K562 (cell line): ENCODE measurements around the gene CCDC137. TPM values are rescaled to one million over a fixed set of nuclear protein-coding genes. Genes with fewer than 3 reads are reported as not detected.
A peak's percentile ranks its signal among the peaks of the same experiment; 100 is the strongest.

Experiments
- ATAC-seq: fragments of 200-7000 bp; cut with Tn5 transposase; 3 replicates; pipeline ENCODE4 v1.9.1; 2020; ENCODE audit warnings: moderate library complexity
- BruUV-seq: library from RNA; stranded (reverse); fragments of 400-500 nt; replicated peaks from 2 replicates; lab custom pipeline; 2021; lab: Mats Ljungman, UMichigan
- CTCF ChIA-PET: fragments of 300-600 bp; formaldehyde crosslinking; extraction: SDS; loops from one replicate; lab custom pipeline; 2021; ENCODE audit warnings: low intra/inter-chr PET ratio; lab: Yijun Ruan, JAX
- POLR2A ChIA-PET: fragments of 300-600, 350-650 bp; sonication (Branson Sonifier 250); formaldehyde crosslinking; extraction: SDS; loops from one replicate; lab custom pipeline; 2021; ENCODE audit warnings: antibody characterized with exemption, inconsistent platforms; lab: Yijun Ruan, JAX
- DNase-seq, 4 experiments: peaks; one replicate each; pipeline versions ENCODE4 v3.0.0 to v3.0.0-alpha.2; 2011 to 2018; ENCODE audit warnings: low spot score in 3 of 4, mixed read lengths in 3 of 4; ENCODE audit errors: extremely low read depth in 1 of 4
- FAIRE-seq: peaks from 2 replicates; lab custom pipeline; 2011; peaks lifted over from hg19 to GRCh38; lab: Jason Lieb, UNC
- H2AFZ ChIP-seq: 2 replicates; pipeline ENCODE4 v1.6.0; 2011; ENCODE audit warnings: low read depth, low read length, control low read depth, inconsistent platforms
- H3K27ac ChIP-seq: fragments of 200-600 bp; 3 replicates; pipeline ENCODE4 v1.8.0; 2011; ENCODE audit warnings: low read depth, mild to moderate bottlenecking, control low read depth, inconsistent platforms, low read length, moderate library complexity, mixed read lengths; ENCODE audit errors: extremely low read depth
- H3K27me3 ChIP-seq, 2 experiments: fragments of 300-600 bp in 1 of 2; 2 replicates in 1 of 2; 3 replicates in 1 of 2; pipeline versions ENCODE4 v1.6.0 to v1.8.0; 2011; ENCODE audit warnings: inconsistent platforms in 2 of 2, low read length in 2 of 2, mild to moderate bottlenecking in 1 of 2, mixed read lengths in 1 of 2, moderate library complexity in 1 of 2; ENCODE audit not compliant: control insufficient read depth in 2 of 2, insufficient read depth in 2 of 2
- H3K36me3 ChIP-seq: fragments of 300-600 bp; 3 replicates; pipeline ENCODE4 v1.8.0; 2011; ENCODE audit warnings: mild to moderate bottlenecking, low read length, inconsistent platforms; ENCODE audit not compliant: control insufficient read depth, insufficient read depth
- H3K4me1 ChIP-seq, 2 experiments: fragments of 200-600 bp in 1 of 2; replicated peaks in 1 of 2; 2 replicates in 1 of 2; 3 replicates in 1 of 2; pipeline versions ENCODE4 v1.5.1 to v1.8.0; 2011; ENCODE audit warnings: inconsistent platforms in 2 of 2, low read length in 2 of 2, mild to moderate bottlenecking in 1 of 2, mixed read lengths in 1 of 2, moderate library complexity in 1 of 2; ENCODE audit not compliant: control insufficient read depth in 2 of 2, insufficient read depth in 2 of 2
- H3K4me2 ChIP-seq: 2 replicates; pipeline ENCODE4 v1.6.1; 2011; ENCODE audit warnings: low read length, control low read depth, inconsistent platforms, mixed read lengths; ENCODE audit not compliant: insufficient read depth
- H3K4me3 ChIP-seq: fragments of 200-600 bp; sonication (generic), shearing (Covaris generic); 2 replicates; pipeline ENCODE4 v1.5.1; 2016; ENCODE audit warnings: control low read depth, inconsistent platforms
- H3K79me2 ChIP-seq: fragments of 200-600 bp; 3 replicates; pipeline ENCODE4 v1.8.0; 2011; ENCODE audit warnings: low read length, inconsistent platforms; ENCODE audit not compliant: control insufficient read depth, insufficient read depth
- H3K9ac ChIP-seq, 2 experiments: 2 replicates each; pipeline versions ENCODE4 v1.6.0 to v1.6.1; 2011; ENCODE audit warnings: low read depth in 2 of 2, low read length in 2 of 2, control low read depth in 1 of 2, inconsistent platforms in 1 of 2, mild to moderate bottlenecking in 1 of 2, mixed read lengths in 1 of 2; ENCODE audit not compliant: insufficient read depth in 1 of 2
- H3K9me1 ChIP-seq: one replicate; pipeline ENCODE4 v1.6.0; 2011; ENCODE audit warnings: inconsistent platforms, mild to moderate bottlenecking, low read length, moderate library complexity; ENCODE audit not compliant: control insufficient read depth, insufficient read depth
- H3K9me3 ChIP-seq: replicated peaks from 2 replicates; pipeline ENCODE4 v1.5.1; 2011; ENCODE audit warnings: low read depth, low read length, inconsistent platforms; ENCODE audit not compliant: control insufficient read depth, insufficient read depth
- H4K20me1 ChIP-seq: replicated peaks from 2 replicates; pipeline ENCODE4 v1.6.1; 2011; ENCODE audit warnings: low read length, inconsistent platforms, mixed read lengths; ENCODE audit not compliant: control insufficient read depth, insufficient read depth
- CSDE1 ChIP-seq, 2 experiments: fragments of 450-650 bp; IDR thresholded peaks; 2 replicates each; pipeline ENCODE4 v1.6.1; 2016; ENCODE audit warnings: mild to moderate bottlenecking in 1 of 2
- EHMT2 ChIP-seq: fragments of 450-650 bp; IDR thresholded peaks from 2 replicates; pipeline ENCODE4 v1.6.1; 2018; ENCODE audit warnings: antibody characterized with exemption
- HCFC1 ChIP-seq: IDR thresholded peaks from 2 replicates; pipeline ENCODE4 v1.6.1; 2012; ENCODE audit warnings: low read depth, low read length, improper control_type of control experiment
- HDAC1 ChIP-seq, 2 experiments: fragments of 450-650 bp; IDR thresholded peaks; 2 replicates each; pipeline ENCODE4 v1.6.1; 2016 to 2017; ENCODE audit warnings: inconsistent platforms in 1 of 2, mild to moderate bottlenecking in 1 of 2, moderate library complexity in 1 of 2
- HMG20A ChIP-seq: fragments of 450-650 bp; formaldehyde crosslinking; conservative IDR thresholded peaks from 2 replicates; pipeline ENCODE4 v1.4.0; 2020; ENCODE audit warnings: mild to moderate bottlenecking, mixed read lengths
- KAT7 ChIP-seq: sonication (generic); formaldehyde crosslinking; IDR thresholded peaks from 2 replicates; pipeline ENCODE4 v1.8.0; 2022; ENCODE audit warnings: missing genetic modification reagents, mild to moderate bottlenecking, borderline replicate concordance
- NCOA4 ChIP-seq: fragments of 450-650 bp; IDR thresholded peaks from 2 replicates; pipeline ENCODE4 v1.6.1; 2018; ENCODE audit warnings: mild to moderate bottlenecking; ENCODE audit not compliant: partially characterized antibody
- SP1 ChIP-seq: sonication (generic); formaldehyde crosslinking; IDR thresholded peaks from 2 replicates; pipeline ENCODE4 v1.8.1; 2022; ENCODE audit warnings: mild to moderate bottlenecking, missing genetic modification reagents
- ZNF217 ChIP-seq: sonication (generic); formaldehyde crosslinking; IDR thresholded peaks from 2 replicates; pipeline ENCODE4 v1.8.0; 2022; ENCODE audit warnings: mild to moderate bottlenecking, missing genetic modification reagents
- WGBS: fragments of 100-300 bp; shearing (Covaris generic); methylation state at CpG from one replicate; pipeline ENCODE4 v1.1.6; 2016; ENCODE audit warnings: low coverage, mixed read lengths; ENCODE audit not compliant: insufficient coverage; ENCODE audit errors: missing lambda C conversion rate; 5-methylcytosine and 5-hydroxymethylcytosine counted together
- in situ Hi-C: fragments of 300-500 bp; cut with MboI; formaldehyde crosslinking; loops from 4 replicates; pipeline ENCODE4 v1.15.0; 2018; ENCODE audit warnings: inconsistent platforms, mixed read lengths
- intact Hi-C: fragments of 100-400 bp; cut with micrococcal nuclease; formaldehyde crosslinking; loops from 2 replicates; pipeline ENCODE4 v1.14.2; 2022
- polyA plus RNA-seq, 8 experiments: library from polyadenylated mRNA; depleted of rRNA in 4 of 8; stranded (reverse) in 5 of 8; unstranded in 3 of 8; fragments of >200 nt; fragmentation: Nextera tagmentation in 2 of 8; fragmentation: Illumina TruSeq in 1 of 8; extraction: Ambion mirVana in 2 of 8; extraction: Trizol in 1 of 8; gene quantifications; 2 replicates each; pipeline versions ENCODE4 v1.2.1 to v1.2.3, GENCODE V29; 2011 to 2014; ENCODE audit warnings: inconsistent platforms in 1 of 8, missing spikeins in 1 of 8
- total RNA-seq, 7 experiments: library from RNA; depleted of rRNA in 6 of 7; stranded (reverse); fragments of >200 nt in 6 of 7; fragmentation: Illumina TruSeq in 2 of 7; extraction: Trizol in 2 of 7; gene quantifications; 2 replicates each; pipeline versions ENCODE4 v1.2.1 to v1.2.3, GENCODE V29; 2011 to 2021; ENCODE audit warnings: low replicate concordance in 1 of 7
- TF ChIP-seq, protein P1 (sequence below), 2 experiments: fragments of 450-650 bp; formaldehyde crosslinking in 1 of 2; IDR thresholded peaks; 2 replicates each; pipeline versions ENCODE4 v1.4.0 to v1.6.1; 2014 to 2020; ENCODE audit warnings: mild to moderate bottlenecking in 2 of 2, borderline replicate concordance in 1 of 2, low read depth in 1 of 2
- TF ChIP-seq, protein P2 (sequence below): IDR thresholded peaks from 3 replicates; pipeline ENCODE4 v1.6.1; 2011; ENCODE audit warnings: borderline replicate concordance, mild to moderate bottlenecking; ENCODE audit not compliant: insufficient read length, insufficient read depth

CCDC137 gene
- total and polyA plus RNA-seq, 9 of the 15 experiments (the other 6 are each of a cell fraction or from before 2014, with no cell fraction given): 2.3 to 68.1 (median 38.3) TPM

DNA sequence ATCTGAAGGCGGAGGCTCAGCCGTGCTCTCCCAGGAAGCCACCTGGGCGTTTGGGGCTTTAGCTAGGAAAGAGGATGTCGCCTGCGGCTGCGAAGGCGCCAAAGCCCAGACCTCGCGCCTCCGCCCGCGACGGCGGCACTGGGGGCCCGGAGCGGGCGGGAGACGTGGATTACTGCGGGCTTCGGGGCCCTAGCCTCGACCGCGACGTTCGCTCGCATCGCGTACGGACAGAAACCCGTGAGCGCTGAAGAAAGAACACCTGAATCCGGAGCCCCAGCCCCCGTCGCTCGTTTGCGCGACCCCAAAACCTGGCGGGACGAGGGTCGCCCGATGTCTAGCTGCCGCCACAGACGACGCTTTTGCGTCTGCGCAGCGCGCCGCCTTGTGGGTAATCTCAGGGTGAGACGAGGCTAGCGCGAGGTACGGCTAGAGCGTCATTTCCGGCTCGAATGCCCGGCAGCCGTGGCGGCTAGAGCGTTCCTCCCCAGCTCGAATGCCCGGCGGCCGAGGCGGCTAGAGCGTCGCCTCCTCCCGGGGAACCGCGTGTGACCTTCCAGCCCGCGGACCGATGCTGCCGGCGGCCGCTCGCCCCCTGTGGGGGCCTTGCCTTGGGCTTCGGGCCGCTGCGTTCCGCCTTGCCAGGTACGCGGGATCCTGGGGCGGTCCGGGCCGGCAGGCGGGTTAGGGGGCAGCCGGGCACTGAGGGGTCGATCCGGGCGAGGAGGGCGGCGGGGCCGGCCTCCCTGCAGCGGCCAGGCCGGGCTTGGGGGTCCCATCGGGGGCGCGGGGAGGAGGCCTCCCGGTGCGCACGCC lies 36.6 kb downstream of the CCDC137 start, which contains the start of gene MRPL12:
TSS of gene MRPL12 (plus strand) at position 434 of the 813 bp plus-strand sequence. CDS start at position 569, 135 bp downstream.
- FAIRE-seq (peak; percentile 95), DNase-seq (peak; percentile 83 to 97 (median 90)), ATAC-seq (peak; percentile 90)
- POLR2A ChIA-PET: interaction anchor here (0.6 to 4.7 kb wide), 20 partner anchors 10 to 481 kb away, joined by 3 to 54 read pairs (median 4); partner anchors contain the start of genes ACTG1, ALYREF, ANAPC11 and ARL16
- Histone ChIP-seq H3K79me2 (peaks cover 60% of the 10 kb centered on the region), H2AFZ (peak within 1 kb of the TSS; percentile 78), H3K4me2 (peak within 1 kb of the TSS; percentile 95), H3K9me3 (no peaks in the 10 kb centered on the region), H3K9me1 (no peaks in the 10 kb centered on the region), H4K20me1 (peaks cover 12% of the 10 kb centered on the region), H3K27ac (peak within 1 kb of the TSS; percentile 90), H3K9ac (peak within 1 kb of the TSS; percentile 96 to 100), H3K36me3 (peaks cover 80% of the 10 kb centered on the region), H3K4me3 (peak within 1 kb of the TSS; percentile 99), H3K27me3 (no peaks in the 10 kb centered on the region), H3K4me1 (peaks cover 14 to 63% of the 10 kb centered on the region in 2 experiments; a peak in 4 of 5 replicates)
- BruUV-seq: TSS peak; percentile 87
- whole genome bisulfite sequencing: under 1% methylated on average over 61 of the region's 102 CpGs
- in situ Hi-C loops (no loop called here), intact Hi-C loops (loop anchor here (5.0 kb wide), 1 partner anchor 36 kb away; the partner anchor contains the start of genes CCDC137 and OXLD1)
- CTCF ChIA-PET: no interaction called here
- TF ChIP-seq KAT7 (CRISPR knock-in tag) (peak; percentile 99), EHMT2 (no peak), HDAC1 (IDR thresholded peaks at IDR 0.05) (peak in 1 of 2 experiments; percentile 94; a peak in 2 of 4 replicates), HMG20A (CRISPR knock-in tag) (no peak), NCOA4 (no peak), ZNF217 (CRISPR knock-in tag) (no peak), HCFC1 (peak; percentile 81), SP1 (CRISPR knock-in tag) (peak; percentile 72; the same call in 1 of the 2 replicates), CSDE1 (IDR thresholded peaks at IDR 0.05) (no peak)
- TF ChIP-seq, protein P1, sequence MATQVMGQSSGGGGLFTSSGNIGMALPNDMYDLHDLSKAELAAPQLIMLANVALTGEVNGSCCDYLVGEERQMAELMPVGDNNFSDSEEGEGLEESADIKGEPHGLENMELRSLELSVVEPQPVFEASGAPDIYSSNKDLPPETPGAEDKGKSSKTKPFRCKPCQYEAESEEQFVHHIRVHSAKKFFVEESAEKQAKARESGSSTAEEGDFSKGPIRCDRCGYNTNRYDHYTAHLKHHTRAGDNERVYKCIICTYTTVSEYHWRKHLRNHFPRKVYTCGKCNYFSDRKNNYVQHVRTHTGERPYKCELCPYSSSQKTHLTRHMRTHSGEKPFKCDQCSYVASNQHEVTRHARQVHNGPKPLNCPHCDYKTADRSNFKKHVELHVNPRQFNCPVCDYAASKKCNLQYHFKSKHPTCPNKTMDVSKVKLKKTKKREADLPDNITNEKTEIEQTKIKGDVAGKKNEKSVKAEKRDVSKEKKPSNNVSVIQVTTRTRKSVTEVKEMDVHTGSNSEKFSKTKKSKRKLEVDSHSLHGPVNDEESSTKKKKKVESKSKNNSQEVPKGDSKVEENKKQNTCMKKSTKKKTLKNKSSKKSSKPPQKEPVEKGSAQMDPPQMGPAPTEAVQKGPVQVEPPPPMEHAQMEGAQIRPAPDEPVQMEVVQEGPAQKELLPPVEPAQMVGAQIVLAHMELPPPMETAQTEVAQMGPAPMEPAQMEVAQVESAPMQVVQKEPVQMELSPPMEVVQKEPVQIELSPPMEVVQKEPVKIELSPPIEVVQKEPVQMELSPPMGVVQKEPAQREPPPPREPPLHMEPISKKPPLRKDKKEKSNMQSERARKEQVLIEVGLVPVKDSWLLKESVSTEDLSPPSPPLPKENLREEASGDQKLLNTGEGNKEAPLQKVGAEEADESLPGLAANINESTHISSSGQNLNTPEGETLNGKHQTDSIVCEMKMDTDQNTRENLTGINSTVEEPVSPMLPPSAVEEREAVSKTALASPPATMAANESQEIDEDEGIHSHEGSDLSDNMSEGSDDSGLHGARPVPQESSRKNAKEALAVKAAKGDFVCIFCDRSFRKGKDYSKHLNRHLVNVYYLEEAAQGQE (IDR thresholded peaks at IDR 0.05; ENCODE audit: borderline replicate concordance): no peak
- TF ChIP-seq, protein P1 (CRISPR knock-in tag; IDR thresholded peaks at IDR 0.05; ENCODE audit: low read depth): no peak; the same call in 1 of the 2 replicates
- TF ChIP-seq, protein P2, sequence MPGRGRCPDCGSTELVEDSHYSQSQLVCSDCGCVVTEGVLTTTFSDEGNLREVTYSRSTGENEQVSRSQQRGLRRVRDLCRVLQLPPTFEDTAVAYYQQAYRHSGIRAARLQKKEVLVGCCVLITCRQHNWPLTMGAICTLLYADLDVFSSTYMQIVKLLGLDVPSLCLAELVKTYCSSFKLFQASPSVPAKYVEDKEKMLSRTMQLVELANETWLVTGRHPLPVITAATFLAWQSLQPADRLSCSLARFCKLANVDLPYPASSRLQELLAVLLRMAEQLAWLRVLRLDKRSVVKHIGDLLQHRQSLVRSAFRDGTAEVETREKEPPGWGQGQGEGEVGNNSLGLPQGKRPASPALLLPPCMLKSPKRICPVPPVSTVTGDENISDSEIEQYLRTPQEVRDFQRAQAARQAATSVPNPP: no peak
